T47D (cell line): ENCODE results near the gene SPATA1.
A peak's percentile ranks its signal among the peaks of the same experiment; 100 is the strongest.

Experiments used
- DNase-seq, 2 experiments: peaks; one replicate each; pipeline versions ENCODE4 v3.0.0 to v3.0.0-alpha.2; 2011 to 2012; ENCODE audit warnings: low read depth in 1 of 2, low spot score in 1 of 2
- JUND ChIP-seq: IDR thresholded peaks from 2 replicates; pipeline ENCODE4 v1.6.1; 2012; ENCODE audit warnings: low read depth
- in situ Hi-C: cut with HindIII; loops from 2 replicates; pipeline ENCODE4 v1.10.0; 2016; ENCODE audit warnings: low sequenced_read_pairs, low pct_unique_long_range_greater_than_20kb

The SPATA1 gene, protein sequence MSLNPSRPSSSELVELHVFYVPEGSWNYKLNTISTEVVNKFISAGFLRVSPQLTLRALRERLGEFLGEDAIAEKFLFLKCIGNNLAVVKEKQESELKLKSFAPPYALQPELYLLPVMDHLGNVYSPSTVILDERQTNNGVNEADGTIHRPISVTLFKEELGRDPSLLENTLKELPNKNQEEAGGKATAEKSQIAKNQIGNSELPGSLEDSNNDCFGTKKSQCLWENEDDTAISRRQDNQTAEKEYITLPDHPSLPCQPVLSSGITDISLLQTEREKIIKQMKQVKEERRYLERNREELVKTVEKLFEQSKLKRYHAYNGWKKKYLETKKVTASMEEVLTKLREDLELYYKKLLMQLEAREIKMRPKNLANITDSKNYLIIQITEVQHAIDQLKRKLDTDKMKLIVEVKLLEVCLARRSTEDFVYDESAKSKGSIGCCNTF

DNA sequence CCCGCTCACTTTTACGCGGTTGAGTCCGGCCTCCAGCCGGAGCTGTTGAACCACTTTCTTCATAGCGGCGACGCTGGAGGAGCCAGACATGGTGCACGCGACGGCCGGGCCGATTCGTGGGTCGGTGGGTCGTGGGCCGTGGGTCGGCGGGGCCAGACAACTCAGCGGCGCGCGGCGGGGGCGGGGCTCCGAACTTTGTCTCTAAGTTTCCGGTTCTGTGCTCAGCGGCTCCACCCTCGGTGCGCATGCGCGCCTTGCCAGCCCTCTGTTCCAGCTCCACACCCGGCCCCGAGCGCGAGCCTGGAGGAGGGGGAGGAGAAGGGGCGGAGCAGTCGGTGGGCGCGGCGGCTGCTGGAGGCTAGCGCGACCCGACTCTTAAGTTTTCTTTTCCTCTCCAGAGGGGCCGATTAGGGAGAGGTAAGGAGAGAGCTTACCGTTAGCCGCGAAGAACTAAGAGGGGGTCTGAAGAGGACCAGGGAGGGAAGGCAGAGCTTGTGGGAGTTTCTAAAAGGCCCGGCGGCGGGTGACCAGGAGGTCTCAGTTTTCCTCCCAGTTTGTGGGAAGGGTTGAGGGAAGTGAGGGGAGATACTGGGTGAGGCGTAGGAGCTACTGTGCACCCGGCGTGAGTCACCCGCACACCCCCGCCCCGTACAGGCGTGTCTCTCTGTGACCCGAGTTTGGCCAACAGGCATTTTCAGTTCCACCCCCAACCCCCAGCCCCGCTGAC is at the start of gene SPATA1, which contains the start of gene GNG5:
TSS of gene SPATA1 (plus strand) at position 385 of the 727 bp plus-strand sequence. CDS start 9,974 bp downstream, outside the sequence.
TSS of gene GNG5 (minus strand) at position 580 of the 727 bp plus-strand sequence. CDS start at position 90, 490 bp downstream.
- no peak for TF ChIP-seq JUND
- in situ Hi-C loops: no loop called here
- peak; percentile 84 to 94 for DNase-seq

DNA sequence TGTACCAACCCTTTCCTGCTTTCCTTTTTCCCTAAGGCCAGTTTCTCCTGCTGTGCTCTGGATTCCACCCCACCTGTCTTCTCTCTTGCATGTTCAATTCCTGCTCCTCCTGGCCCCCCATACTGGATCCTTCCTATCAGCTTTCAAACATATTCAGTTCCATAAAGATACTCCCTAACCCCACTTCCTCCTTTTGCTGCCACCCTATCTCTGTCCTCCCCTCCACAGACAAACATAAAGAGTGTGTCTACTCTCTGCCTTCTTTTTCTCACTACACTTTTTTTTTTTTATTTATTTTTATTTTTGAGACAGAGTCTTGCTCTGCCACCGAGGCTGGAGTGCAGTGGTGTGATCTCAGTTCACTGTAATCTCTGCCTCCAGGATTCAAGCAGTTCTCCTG is 44.1 kb upstream of the SPATA1 start:
- TF ChIP-seq JUND: no peak
- in situ Hi-C loops: no loop called here
- no peak for DNase-seq

DNA sequence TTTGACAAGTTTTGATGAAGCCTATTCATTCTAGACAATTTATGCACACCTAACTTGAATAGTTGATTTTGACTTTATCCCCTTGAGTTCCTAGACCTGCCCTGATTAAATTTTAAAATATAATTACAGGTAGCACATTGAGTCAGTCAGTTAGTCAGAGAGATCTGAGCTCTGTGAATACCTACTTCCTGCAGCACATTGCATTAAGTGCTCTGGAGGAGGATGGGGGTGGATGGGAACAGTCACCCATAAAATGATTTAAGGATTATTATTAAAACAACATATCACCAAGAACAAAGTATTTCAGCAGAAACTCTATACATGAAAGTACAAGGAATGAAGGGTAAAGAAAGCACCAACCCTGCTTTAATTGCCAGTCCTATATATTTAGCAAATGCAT is 38.9 kb upstream of the SPATA1 start:
- TF ChIP-seq JUND: no peak
- in situ Hi-C loops: no loop called here
- no peak for DNase-seq

DNA sequence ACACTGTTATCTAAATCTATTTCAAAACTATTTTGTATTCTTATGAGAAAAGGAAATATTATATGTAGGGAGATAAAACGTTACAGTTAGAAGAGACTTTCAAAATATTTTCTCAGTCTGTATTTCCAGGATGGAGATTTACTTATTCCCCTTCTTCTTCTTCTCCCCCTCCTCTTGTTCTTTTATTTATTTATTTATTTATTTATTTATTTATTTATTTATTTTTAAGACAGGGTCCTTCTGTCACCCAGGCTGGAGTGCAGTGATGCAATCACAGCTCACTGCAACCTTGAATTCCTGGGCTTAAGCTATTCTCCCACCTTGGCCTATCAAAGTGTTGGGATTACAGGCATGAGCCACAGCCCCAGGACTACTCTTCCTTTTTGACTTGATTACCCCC is 30.0 kb upstream of the SPATA1 start:
- no peak for TF ChIP-seq JUND
- DNase-seq: no peak
- in situ Hi-C loops: no loop called here

DNA sequence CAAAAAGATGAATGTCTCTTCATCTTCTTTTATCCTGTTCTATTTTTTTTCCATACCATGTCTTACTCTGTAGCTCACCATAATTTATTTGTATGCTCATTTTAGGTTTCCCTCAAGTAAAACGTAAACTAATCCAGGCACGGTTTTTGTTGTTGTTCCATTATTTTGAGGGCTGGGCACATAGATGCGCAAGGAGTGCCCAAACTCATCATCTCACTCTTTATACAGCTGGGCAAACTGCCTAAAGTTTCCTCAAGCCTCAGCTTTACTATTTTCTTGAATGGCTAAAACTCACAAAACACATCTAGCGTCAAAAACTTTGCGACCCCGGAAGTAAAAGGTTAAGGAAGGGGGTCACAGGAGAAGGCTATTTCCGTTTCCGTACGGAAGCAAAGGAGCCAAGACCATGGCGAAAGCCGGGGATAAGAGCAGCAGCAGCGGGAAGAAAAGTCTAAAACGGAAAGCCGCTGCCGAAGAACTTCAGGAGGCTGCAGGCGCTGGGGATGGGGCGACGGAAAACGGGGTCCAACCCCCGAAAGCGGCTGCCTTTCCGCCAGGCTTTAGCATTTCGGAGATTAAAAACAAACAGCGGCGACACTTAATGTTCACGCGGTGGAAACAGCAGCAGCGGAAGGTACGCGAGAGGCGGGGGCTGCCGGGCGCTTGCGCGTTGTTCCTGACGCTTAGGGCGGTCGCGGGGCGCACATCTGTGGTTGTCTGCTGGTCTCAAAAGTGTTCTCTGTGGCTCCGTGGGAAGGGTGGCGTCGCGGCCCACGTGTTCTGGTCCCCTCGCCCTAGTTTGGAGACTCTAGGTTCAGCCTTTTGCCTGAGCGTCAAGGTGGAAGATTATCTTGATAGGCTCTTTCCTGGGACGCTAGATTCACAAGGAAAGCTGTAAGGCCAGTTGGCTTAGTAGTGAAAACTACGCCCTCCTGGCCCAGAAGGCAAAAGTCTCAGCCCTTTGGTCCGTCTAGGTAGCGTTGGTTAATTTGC is 27.0 kb upstream of the SPATA1 start, which contains the start of gene RPF1:
TSS of gene RPF1 (plus strand) at position 391 of the 993 bp plus-strand sequence. CDS start at position 407, 16 bp downstream.
- DNase-seq: peak; percentile 37 to 87
- in situ Hi-C loops: no loop called here
- no peak for TF ChIP-seq JUND

DNA sequence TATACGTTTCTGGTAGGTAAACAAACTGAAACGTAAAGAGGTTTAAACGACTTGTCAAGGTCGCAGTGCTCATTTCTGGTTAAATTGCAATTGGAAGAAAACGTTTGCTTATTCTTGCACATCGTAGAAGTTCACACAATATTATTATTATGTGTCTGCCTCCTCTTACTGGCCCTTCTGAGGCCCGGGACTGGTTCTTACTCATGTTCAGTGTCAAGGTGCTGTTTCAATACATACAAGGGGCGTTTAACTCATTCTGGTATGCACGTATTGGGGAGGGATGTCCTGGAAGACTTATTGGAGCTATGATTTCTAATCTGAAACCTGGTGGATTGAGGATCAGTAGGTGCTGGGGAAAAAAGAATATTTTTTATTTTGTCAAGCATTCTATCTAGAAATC is 26.2 kb upstream of the SPATA1 start:
- TF ChIP-seq JUND: no peak
- in situ Hi-C loops: no loop called here
- DNase-seq: no peak

DNA sequence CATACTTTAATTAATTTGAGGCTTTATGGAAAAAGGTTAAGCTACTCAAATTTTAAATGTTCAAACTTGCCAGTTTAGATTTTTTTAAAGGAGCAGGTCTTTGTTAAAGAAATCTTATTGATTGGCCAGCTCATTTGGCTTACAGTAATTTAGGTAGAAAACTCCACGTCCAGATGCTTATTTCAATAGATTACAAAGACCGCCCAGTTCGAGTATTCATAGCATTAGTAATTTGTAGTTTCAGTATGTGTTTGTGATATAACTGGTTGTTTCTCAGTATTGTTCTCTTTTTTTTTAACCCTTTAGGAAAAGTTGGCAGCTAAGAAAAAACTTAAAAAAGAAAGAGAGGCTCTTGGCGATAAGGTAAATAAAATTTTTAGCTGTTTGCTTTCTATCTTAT is 25.5 kb upstream of the SPATA1 start:
- in situ Hi-C loops: no loop called here
- no peak for DNase-seq
- TF ChIP-seq JUND: no peak

DNA sequence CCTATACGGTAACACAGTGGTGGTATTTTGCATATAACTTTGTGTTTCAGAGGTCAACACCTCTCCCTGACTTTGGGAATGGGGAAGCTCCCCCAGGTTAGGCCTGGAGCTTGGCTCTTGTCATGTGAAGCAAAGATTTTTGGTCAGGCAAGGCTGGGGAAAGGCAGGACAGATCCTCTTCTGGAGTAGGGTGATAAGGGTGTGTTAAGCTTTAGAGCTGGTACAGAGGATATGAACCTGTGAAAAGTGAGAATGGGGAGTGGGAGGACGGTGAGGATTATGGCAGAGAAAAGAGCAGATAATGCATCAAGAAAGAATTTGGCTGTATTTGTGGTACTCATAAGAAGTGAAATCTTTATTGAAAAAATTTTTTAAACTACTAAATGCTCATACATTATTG is 24.9 kb upstream of the SPATA1 start:
- DNase-seq: no peak
- in situ Hi-C loops: no loop called here
- TF ChIP-seq JUND: no peak

DNA sequence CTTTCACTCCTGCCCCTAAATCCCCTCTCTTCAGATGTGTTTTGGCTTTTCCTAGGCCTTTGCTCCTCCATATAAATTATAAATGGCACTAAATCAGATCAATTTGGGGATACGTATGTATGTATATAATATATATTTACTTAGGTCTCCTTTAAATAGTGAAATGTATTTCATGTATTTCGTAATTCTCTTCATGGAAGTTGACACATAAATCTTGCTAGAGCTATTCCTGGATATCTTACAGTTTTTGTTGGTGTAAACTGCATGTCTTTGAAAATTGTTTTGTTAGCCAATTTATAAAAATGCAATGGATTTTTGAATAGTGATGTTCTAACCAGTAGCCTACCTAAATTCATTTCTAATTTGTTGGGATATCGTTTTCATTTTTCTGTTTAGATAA is 18.1 kb upstream of the SPATA1 start:
- in situ Hi-C loops: no loop called here
- no peak for DNase-seq
- no peak for TF ChIP-seq JUND

DNA sequence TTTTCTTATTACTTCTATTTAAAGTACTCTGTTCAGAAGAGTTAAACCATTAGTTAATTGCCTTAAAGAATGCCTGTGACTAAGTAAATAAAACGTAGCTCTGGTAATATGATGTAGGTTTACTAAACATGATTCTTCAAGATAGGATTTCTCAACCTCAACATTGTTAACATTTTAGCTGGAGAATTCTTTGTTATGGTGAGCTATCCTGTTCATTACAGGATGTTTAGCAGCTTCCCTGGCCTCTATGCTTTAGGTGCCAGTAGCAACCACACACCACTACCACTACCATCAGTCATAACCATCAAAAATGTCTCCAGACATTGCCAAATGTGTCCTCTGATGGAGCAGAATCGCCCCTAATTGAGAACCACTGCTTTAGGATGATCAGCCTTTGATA is 16.4 kb upstream of the SPATA1 start:
- TF ChIP-seq JUND: no peak
- in situ Hi-C loops: no loop called here
- DNase-seq: no peak

DNA sequence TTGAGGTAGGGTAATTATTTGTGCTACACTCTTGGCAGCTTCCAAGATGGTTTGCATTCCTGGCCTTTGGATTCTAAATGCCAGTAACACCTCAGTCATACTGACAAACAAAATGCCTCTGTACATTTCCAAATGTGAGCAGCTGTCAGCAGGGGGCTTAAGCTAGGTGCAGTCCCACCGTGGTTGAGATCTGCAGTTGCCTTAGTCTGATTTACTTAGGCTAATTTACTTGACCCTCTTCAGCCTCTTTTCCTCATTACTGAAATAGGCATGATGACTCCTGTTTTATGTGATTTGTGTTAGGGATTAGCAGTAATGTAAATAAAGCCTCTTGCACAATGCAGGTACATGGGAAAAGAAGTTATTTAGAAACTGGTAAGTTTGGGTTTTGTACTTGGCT is 13.5 kb upstream of the SPATA1 start:
- in situ Hi-C loops: no loop called here
- DNase-seq: peak in 1 of 2 experiments; percentile 63
- no peak for TF ChIP-seq JUND

DNA sequence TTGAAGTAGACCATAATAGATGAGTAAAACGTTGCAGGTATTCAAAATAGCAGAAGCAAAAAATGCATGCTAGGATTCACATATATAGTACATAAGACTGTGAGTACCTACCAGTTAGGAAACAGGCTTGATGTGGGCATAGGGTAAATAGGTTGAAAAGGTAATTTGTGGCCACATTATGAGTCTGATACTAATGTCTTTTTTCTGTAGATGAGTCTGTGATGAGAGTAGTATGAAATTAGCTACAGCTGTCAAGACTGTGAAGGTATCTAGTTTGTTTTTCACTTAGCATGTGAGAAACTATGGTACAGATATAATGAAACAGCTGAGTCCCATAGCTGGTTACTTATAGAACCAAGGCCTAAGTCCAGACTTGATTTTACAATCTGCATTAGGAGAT is 12.4 kb upstream of the SPATA1 start:
- in situ Hi-C loops: no loop called here
- no peak for TF ChIP-seq JUND
- no peak for DNase-seq
